ENCODE measurements around the gene TLNRD1.

Gene TLNRD1

DNA sequence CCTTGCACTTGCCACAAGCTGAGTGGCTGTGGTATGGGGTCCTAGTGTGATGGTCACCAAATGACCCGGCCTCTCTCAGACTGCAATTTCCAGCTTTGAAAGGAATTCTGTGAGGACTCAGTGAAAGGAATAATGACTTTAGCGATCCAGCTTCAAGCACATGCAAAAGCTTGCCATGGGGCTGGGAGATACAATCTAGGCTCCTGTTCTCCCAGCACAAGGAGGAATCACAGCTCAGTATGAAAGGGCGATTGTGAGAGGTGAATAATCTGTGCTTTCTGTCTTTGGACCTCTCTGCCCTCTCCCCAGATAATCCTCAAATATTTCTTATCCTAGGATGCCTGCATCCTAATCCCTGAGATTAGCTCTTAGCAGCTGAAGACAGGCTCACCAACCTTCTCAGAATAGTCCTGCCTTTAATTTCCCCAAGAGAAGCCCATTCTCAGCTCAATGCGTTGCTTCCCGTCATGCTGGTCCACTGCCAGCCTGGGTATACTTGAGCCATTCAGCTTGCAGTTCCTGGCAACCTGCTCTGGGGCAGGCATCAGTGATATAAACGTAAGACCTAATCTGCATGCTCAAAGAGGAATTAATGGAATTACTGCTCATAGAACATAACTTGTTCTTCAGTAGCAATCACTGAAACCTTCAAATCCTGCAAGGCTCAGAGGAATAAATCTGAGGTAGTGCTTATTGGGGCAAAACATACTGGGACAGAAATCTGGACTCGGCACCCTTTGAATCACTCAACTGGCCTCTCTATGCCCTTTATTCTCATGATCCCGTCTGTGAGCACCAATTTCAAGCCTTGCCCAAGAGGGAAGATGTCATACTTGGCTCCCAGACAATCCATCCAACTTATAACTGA is 15.1 kb downstream of the TLNRD1 start:
- DNase-seq (ENCODE audit: extremely low read depth, low read depth): no peak
- TF ChIP-seq CTCF (IDR thresholded peaks at IDR 0.05; ENCODE audit: low read depth, low read length, missing control alignments): no peak

GRCh38 chr15:81016489-81017068 is 15.9 kb downstream of the TLNRD1 start:
- TF ChIP-seq CTCF (IDR thresholded peaks at IDR 0.05; ENCODE audit: low read depth, low read length, missing control alignments): no peak
- no peak overlapping the region for H3K4me3 ChIP-seq (replicated peaks; ENCODE audit: low read depth, low read length)
- no peak for DNase-seq (ENCODE audit: extremely low read depth, low read depth)

More for the DNA sequence above, 15.1 kb downstream of the TLNRD1 start:
- H3K4me3 ChIP-seq (replicated peaks; ENCODE audit: low read depth, low read length): no peak overlapping the region

GRCh38 chr15:81018197-81018596 is 17.5 kb downstream of the TLNRD1 start:
- TF ChIP-seq CTCF (IDR thresholded peaks at IDR 0.05; ENCODE audit: low read depth, low read length, missing control alignments): no peak
- no peak for DNase-seq (ENCODE audit: extremely low read depth, low read depth)
- no peak overlapping the region for H3K4me3 ChIP-seq (replicated peaks; ENCODE audit: low read depth, low read length)

GRCh38 chr15:81021321-81021720 is 20.6 kb downstream of the TLNRD1 start:
- no peak for DNase-seq (ENCODE audit: extremely low read depth, low read depth)
- H3K4me3 ChIP-seq (replicated peaks; ENCODE audit: low read depth, low read length): no peak overlapping the region
- TF ChIP-seq CTCF (IDR thresholded peaks at IDR 0.05; ENCODE audit: low read depth, low read length, missing control alignments): no peak

DNA sequence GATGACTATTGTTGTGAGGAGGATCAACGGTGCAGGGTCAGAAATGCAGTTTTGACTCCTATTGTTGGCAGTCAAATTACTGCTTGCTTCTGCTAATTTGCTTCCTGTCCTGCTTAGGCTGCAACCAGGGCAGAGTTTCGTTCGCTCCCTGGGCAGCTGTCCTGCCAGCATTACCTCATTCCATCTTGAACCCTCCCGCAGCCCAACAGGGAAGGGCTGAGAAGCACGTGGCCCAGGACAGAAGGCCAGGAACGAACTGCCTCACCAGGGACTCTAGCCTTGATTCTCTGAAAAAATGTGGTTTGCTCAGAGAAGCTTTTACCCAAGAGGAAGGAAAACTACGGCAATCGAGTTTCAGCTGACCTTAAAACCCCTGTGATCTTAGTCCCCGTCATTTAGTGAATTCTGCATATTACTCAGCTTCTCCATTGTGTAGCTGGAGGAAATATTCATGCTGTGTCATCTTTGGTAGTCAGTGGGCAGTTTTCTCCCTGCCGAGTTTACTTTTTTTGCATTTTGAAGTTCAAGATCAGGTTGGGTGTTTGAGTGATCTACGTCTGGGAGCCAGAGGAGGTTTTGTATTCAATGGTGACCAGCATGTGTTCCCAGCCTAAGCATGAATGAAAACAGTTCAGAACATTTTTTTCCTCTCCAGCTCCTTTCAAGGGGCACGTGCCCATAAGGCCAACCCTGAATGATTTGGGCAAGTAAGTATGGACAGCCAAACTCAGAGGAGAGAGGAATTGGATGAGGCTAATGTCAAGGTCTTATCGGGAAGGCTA is 23.0 kb downstream of the TLNRD1 start:
- DNase-seq (ENCODE audit: extremely low read depth, low read depth): peak; percentile 26
- no peak for TF ChIP-seq CTCF (IDR thresholded peaks at IDR 0.05; ENCODE audit: low read depth, low read length, missing control alignments)
- no peak overlapping the region for H3K4me3 ChIP-seq (replicated peaks; ENCODE audit: low read depth, low read length)

DNA sequence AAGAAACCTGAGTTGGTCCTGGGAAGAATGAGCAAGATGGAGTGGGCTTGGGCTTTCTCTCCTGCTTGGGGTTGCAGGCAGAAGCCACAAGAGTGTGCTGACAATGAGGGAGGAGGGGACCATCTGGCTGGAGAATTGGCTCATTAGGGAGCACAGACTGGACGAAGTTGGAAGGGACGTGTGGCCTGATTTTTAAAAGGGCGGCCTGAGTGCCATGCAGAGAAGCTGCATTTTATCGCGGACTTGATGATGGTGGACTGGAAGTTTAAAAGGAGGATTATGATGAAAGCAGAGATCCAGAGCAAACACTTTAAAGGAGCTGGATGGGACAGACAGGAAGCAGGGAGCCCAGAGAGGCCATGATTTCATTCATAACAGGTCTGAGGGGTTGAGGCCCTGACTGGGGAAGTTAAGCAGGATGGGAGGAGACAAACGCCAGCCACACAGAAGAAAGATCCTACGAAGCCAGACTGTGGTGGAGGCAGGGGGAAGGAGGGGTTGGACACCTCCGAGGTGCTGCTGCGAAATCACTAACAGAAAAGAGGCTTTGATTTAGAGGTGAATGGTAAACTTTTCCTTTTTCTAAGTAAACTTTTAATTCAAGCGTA is 23.6 kb downstream of the TLNRD1 start:
- DNase-seq (ENCODE audit: extremely low read depth, low read depth): no peak
- H3K4me3 ChIP-seq (replicated peaks; ENCODE audit: low read depth, low read length): no peak overlapping the region
- TF ChIP-seq CTCF (IDR thresholded peaks at IDR 0.05; ENCODE audit: low read depth, low read length, missing control alignments): no peak

Measured in HFF-Myc (cell line).